AG04449 (cell line): ENCODE data around the gene PTF1A.

ENCODE experiments used
- CTCF ChIA-PET: fragments of 350-600 bp; formaldehyde crosslinking; extraction: SDS; loops from one replicate; lab custom pipeline; 2021; ENCODE audit warnings: antibody characterized with exemption; lab: Yijun Ruan, JAX
- POLR2A ChIA-PET: fragments of 400-600, 350-600 bp; formaldehyde crosslinking; extraction: SDS; loops from one replicate; lab custom pipeline; 2020; ENCODE audit warnings: antibody characterized with exemption, inconsistent platforms; lab: Yijun Ruan, JAX
- DNase-seq: peaks from one replicate; pipeline ENCODE4 v3.0.0-alpha.2; 2010; ENCODE audit warnings: low read depth, low spot score
- H3K4me3 ChIP-seq: 2 replicates; pipeline ENCODE4 v1.5.1; 2011; ENCODE audit warnings: low read depth, mild to moderate bottlenecking, control low read depth, low read length
- CTCF ChIP-seq: IDR thresholded peaks from one replicate; pipeline ENCODE4 v1.5.1; 2011; ENCODE audit warnings: mild to moderate bottlenecking, moderate library complexity, low read length, control low read depth, inconsistent platforms; ENCODE audit not compliant: insufficient read depth; ENCODE audit errors: missing control alignments

PTF1A gene

GRCh38 chr10:23196915-23197314 is 4.8 kb downstream of the PTF1A start:
- POLR2A ChIA-PET = no interaction called here

GRCh38 chr10:23197416-23197861 is 5.3 kb downstream of the PTF1A start:
- DNase-seq = no peak
- no peak for TF ChIP-seq CTCF
- ChIA-PET CTCF (no interaction called here), POLR2A (no interaction called here)
- H3K4me3 ChIP-seq = no peak overlapping the region

More at GRCh38 chr10:23196915-23197314, 4.8 kb downstream of the PTF1A start:
- no peak for DNase-seq
- CTCF ChIA-PET = no interaction called here
- no peak for TF ChIP-seq CTCF
- H3K4me3 ChIP-seq = no peak overlapping the region

- POLR2A ChIA-PET = no interaction called here
- DNase-seq = no peak
- no peak overlapping the region for H3K4me3 ChIP-seq
- CTCF ChIA-PET = no interaction called here
- TF ChIP-seq CTCF = no peak
Observed at GRCh38 chr10:23198610-23198939, 6.5 kb downstream of the PTF1A start.

GRCh38 chr10:23198940-23199767 is 7.0 kb downstream of the PTF1A start:
- ChIA-PET CTCF (no interaction called here), POLR2A (no interaction called here)
- no peak for DNase-seq
- no peak for TF ChIP-seq CTCF
- no peak overlapping the region for H3K4me3 ChIP-seq

DNA sequence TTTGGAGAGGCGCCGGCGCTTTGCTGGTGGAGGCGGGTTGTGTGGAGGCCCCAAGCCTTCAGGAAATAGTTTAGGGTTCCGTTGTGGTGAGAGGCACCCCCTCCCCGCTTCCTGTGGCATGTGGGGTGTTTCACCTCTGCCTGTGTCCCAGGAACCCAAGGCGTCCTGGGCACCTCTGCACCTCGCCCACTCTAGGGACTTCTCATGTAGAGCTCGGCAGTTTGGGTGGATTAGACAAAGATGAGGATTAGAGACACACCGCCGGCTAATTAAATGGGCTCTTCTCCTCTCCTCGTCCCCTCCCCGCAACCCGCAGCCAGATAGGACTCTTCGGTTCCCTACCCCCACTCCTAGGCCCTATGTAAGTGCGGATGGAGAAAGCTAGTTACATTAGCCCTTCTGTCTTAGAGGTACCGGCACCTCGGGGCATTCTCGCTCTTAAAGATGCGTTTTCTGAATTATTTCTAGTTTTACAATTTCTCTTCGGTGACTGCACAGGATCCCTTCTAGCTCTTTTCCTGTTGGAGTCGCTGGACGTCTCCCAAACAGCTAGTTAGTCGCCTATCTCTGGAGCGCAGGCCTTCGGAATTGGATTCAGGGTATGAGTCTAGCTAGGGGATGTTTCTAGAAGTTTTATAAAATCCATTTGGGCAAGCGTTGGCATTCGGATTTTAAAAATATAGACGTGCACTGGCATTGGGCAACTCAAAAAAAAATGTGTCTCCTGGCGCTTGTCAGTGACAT is 7.8 kb downstream of the PTF1A start:
- no peak for DNase-seq
- no peak for TF ChIP-seq CTCF
- POLR2A ChIA-PET = no interaction called here
- CTCF ChIA-PET = no interaction called here
- H3K4me3 ChIP-seq = no peak overlapping the region

DNA sequence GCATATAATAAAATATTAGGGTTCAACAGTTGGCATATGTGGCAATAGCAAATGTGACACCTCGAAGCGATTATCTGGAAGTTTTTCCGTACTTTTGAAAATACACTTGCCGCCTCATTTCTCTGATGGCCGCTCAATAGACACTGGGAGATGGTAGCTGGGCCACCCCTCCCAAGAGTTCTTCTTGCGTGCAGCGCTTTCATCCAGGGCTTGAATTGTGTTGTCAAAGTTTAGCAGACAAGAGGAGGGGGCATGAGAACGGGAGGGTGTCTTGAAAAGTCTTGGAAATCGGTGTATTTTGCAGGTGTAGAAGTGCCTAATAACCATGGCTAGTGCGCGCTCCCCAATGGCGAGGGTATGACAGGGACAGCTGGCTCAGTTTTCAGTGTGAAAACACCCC is 8.5 kb downstream of the PTF1A start:
- POLR2A ChIA-PET = no interaction called here
- no peak overlapping the region for H3K4me3 ChIP-seq
- DNase-seq = no peak
- no peak for TF ChIP-seq CTCF
- CTCF ChIA-PET = no interaction called here
